Hematopoietic multipotent progenitor cell treated with erythropoietin and hydrocortisone succinate and interleukin-3 and kit ligand, for 8 days (in vitro differentiated cells): Measurements from ENCODE around the gene GOLGA8J.
"Not testable (repeated sequence)": the region's sequence is repeated elsewhere in the genome, so short reads cannot be mapped to it uniquely, and the experiment has no call there.

Experiments
- DNase-seq: peaks from one replicate; pipeline ENCODE4 v3.0.0-alpha.2; 2015

The GOLGA8J gene

DNA sequence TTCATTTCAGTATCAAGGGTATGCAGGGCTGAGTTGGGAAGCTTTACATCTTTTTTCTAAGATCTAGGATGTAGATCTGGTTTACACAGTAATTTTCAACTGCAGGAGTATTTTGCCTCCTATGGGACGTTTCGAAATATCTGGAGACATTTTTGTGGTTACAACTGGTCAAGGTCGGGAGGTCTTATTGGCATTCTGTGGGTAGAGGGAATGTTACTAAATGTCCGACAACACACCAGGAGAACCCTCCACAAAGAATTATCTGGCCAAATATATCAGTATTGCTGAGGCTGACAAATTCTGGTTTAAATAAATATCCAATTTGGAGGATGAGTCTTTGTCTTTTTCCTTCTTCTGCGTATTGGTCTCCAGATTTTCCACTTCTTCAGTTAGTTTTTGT, 1.9 kb upstream of the GOLGA8J start:
- not testable (repeated sequence) for DNase-seq

DNA sequence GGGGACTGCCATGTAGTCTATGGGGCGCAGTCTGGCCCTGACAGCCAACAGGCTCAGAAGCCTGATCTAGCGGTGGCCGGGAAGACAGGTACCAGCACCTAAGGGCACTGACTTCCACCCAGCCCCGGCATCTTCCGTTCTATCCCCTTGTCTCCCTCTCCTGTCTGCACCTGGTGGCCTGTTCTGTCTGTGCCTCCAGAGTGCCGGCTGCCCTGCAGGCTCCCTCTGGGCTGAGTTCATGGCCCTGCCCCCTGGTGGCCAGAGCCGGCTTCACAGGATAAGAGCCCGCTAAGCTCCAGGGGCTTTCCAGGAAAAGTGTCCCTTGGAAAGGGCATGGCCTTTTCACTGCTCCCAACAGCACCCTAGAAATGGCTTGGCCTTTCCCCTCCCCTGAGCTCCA, 15.1 kb downstream of the GOLGA8J start:
- DNase-seq, result not testable (repeated sequence)

DNA sequence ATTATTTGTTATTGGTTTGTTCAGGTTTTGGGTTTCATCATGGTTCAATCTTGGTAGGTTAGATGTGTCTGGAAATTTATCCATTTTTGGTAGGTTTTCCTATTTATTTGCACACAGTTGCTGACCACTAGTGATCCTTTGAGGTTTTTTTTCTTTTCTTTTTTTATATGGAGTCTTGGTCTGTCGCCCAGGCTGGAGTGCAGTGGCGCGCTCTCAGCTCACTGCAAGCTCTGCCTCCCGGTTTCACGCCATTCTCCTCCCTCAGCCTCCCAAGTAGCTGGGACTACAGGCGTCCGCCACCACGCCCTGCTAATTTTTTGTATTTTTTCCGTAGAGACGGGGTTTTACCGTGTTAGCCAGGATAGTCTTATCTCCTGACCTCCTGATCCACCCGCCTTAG, 20.1 kb downstream of the GOLGA8J start:
- DNase-seq, result not testable (repeated sequence)

DNA sequence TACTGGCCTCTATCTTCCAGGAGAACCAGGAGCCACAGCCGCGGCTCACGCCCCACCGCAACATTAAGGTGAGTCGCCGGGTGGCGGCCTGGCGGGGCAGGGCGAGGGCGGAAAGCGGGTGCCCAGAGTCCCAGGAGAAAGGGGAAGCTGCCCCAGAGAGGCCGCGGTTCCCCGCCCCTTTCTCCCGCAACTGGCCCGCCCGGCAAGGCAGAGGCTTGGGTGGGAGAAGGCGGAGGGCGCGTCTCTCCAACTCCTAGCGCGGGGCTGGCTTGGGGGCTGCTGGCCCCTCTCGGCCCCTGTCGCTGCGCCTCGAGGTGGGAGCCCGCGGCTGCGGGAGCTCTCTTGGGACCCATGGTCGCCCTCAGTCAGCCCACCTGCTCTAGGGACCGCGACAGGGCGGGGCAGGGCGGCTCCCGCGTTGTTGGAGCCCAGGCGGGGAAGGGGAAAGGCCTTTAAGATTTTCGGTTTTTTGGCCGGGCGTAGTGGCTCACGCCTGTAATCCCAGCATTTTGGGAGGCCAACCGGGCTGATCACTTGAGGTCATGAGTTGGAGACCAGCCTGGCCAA, 21.3 kb downstream of the GOLGA8J start:
- DNase-seq, result not testable (repeated sequence)

DNA sequence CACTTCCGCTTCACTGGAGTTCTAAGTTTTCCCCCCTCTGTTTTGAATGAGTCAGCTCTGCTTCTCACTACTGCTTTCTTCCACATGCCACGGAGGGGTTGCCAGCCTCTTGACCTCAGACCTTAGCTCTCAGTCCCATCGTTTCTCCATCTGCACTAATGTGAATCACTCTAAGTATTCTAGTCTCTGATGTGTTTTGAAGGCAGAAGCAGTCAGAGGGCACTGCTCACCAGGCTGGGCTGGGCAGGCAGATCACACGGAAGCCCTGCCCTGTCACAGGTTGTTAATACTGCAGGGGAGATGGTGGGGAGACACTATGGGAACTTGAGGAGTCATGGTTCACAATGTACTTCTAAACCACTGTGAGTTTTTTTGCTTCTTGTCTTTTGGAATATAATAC, 27.8 kb downstream of the GOLGA8J start:
- DNase-seq, result not testable (repeated sequence)

DNA sequence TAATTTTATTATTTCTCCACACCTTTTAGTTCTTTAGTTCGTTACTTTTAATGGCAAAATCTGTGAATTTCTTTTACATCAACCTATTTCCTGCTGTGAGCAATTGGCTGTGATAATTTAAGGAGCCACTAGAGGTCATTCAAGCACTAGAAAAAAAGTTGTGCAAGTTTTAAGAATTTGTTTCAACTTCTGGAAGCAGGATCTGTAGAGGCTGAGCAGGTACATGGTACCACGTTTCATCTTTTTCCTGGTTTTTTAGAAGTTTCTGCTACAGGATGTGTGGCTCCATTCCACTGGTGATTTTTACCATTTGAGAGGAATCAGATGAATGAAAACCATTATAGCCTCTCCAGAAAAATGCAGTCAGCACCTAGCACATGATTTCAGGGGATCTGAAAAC, 47.3 kb downstream of the GOLGA8J start:
- DNase-seq, result not testable (repeated sequence)

DNA sequence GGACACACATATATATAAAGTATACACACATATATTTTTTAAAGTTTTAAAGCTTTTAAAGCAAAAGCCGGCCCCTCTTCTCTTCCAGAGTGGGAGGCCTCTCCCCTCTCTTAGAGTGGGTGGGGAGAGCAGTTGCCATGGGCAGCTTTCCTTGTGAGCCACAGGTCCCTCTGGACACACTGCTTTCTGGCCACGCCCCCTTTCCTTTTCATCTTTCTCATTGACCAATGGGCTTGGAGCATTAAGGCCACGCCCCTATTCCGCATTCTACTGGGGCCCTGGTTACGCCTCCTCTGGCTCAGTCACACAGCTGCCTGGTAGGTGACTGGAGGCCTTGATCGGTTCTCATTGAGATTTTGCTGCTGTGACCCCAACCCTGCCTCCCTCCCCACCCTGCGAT, 52.0 kb downstream of the GOLGA8J start, which contains the start of gene GOLGA8T:
TSS of gene GOLGA8T (plus strand) at position 301 of the 400 bp plus-strand sequence. CDS start at position 399, 98 bp downstream.
- not testable (repeated sequence) for DNase-seq
